Measurements from ENCODE around the gene SMARCA2. TPM values are rescaled to one million over a fixed set of nuclear protein-coding genes. Genes with fewer than 3 reads are reported as not detected.

Gene SMARCA2
- total RNA-seq, 1 donor from 2014 or later, result 98.0 TPM

DNA sequence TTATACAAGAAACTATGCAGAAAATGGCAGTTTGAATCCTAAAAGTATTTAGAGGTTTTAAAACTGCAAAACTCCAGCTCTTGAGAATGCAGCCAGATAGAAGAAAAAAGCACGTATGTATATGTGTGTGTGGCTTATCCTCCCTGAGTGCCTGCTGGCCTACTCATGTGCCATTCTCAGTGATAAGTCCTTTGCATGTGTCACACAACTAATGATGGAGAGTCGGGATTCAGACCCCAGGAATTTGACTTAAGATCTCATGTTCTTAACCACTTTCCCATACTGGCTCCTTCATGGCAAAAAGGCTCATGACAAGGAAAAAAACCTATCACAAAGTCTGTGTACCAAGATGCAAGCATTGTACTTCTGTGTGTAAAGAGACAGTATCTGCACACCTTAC, 26.6 kb downstream of the SMARCA2 start:
- H3K36me3 ChIP-seq, result peaks cover 37% of the 10 kb centered on the region
- DNase-seq, result no peak
- H3K27me3 ChIP-seq (ENCODE audit: low read depth), result no peaks in the 10 kb centered on the region
- no peak overlapping the region for H3K4me3 ChIP-seq
- TF ChIP-seq, protein P1, sequence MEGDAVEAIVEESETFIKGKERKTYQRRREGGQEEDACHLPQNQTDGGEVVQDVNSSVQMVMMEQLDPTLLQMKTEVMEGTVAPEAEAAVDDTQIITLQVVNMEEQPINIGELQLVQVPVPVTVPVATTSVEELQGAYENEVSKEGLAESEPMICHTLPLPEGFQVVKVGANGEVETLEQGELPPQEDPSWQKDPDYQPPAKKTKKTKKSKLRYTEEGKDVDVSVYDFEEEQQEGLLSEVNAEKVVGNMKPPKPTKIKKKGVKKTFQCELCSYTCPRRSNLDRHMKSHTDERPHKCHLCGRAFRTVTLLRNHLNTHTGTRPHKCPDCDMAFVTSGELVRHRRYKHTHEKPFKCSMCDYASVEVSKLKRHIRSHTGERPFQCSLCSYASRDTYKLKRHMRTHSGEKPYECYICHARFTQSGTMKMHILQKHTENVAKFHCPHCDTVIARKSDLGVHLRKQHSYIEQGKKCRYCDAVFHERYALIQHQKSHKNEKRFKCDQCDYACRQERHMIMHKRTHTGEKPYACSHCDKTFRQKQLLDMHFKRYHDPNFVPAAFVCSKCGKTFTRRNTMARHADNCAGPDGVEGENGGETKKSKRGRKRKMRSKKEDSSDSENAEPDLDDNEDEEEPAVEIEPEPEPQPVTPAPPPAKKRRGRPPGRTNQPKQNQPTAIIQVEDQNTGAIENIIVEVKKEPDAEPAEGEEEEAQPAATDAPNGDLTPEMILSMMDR (IDR thresholded peaks at IDR 0.05; ENCODE audit: borderline replicate concordance), result no peak
- no peaks in the 10 kb centered on the region for H3K9me3 ChIP-seq (replicated peaks)
- H3K4me1 ChIP-seq, result peaks cover 60% of the 10 kb centered on the region
- no peak overlapping the region for H3K27ac ChIP-seq (replicated peaks)
- intact Hi-C loops (cut with micrococcal nuclease), result no loop called here

DNA sequence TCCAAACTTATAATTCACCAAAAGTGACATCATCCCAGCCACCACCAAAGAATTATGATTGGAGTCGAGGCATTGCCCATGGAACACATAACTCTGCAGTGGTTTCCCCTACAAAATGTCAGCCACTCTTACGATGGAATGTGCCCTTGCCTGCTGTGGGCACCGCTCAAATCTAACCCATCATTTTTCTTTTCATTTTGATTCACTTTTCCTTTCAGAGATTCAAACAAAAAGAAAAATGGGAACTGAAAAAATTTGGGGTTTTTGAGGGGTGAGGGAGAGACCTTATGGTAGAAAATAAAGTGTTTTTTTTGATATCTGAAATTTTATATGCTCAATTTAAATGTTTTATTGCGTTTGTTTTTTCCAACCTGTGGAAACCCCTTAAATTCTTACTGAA, 28.1 kb downstream of the SMARCA2 start:
- DNase-seq, result no peak
- Histone ChIP-seq H3K9me3 (replicated peaks) (no peaks in the 10 kb centered on the region), H3K27ac (replicated peaks) (no peak overlapping the region), H3K36me3 (peaks cover 48% of the 10 kb centered on the region), H3K4me1 (peaks cover 51% of the 10 kb centered on the region), H3K4me3 (no peak overlapping the region), H3K27me3 (ENCODE audit: low read depth) (no peaks in the 10 kb centered on the region)
- intact Hi-C loops (cut with micrococcal nuclease), result no loop called here
- TF ChIP-seq, protein P1 (IDR thresholded peaks at IDR 0.05; ENCODE audit: borderline replicate concordance), result no peak

DNA sequence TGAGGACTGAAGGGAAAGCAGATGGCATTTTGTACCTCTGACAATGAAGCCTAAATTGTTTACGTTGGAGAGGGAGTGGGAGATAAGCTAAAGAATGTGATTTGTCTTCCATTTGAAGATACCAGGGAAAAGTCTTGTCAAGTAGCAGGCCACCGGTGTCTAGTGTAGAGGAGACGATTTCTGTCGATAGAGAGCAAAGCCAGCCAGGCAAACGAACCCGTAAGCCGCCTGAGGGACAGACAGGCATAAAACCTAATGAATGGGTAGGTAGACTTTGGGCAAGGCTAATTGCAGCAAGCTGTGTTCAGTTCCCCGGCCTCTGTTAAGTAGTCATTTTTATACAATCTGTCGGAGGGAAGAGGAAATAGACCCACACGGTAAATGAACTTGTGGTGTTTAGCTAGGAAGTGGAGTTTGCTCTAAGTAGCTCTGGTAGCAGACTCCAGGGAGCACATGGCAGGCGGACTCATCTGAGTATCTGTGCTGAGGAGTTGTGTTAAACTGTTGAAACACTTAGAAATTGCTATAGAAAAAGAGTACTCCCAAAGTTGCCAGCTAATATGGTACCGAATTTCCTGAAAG, 28.8 kb downstream of the SMARCA2 start:
- intact Hi-C loops (cut with micrococcal nuclease), result no loop called here
- TF ChIP-seq, protein P1 (IDR thresholded peaks at IDR 0.05; ENCODE audit: borderline replicate concordance), result no peak
- Histone ChIP-seq H3K4me3 (no peak overlapping the region), H3K27ac (replicated peaks) (no peak overlapping the region), H3K27me3 (ENCODE audit: low read depth) (no peaks in the 10 kb centered on the region), H3K4me1 (peaks cover 43% of the 10 kb centered on the region), H3K36me3 (peaks cover 48% of the 10 kb centered on the region), H3K9me3 (replicated peaks) (no peaks in the 10 kb centered on the region)
- no peak for DNase-seq

DNA sequence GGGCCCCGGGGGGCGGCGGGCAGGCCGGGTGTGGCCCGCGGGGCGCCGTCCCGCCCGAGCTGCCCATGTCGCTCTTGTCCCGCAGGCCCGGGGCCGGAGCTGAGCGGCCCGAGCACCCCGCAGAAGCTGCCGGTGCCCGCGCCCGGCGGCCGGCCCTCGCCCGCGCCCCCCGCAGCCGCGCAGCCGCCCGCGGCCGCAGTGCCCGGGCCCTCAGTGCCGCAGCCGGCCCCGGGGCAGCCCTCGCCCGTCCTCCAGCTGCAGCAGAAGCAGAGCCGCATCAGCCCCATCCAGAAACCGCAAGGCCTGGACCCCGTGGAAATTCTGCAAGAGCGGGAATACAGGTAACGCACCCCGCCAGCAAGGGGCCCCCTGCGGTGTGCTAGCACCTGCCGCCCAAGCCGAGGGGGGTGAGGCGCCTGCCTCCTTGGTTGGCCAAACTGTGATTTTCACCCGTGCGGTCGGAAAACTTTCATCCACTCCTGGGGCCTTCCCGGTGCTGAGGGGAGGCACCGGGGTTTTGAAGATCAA, 32.1 kb downstream of the SMARCA2 start:
- H3K36me3 ChIP-seq, result peaks cover 24% of the 10 kb centered on the region
- H3K4me1 ChIP-seq, result peaks cover 26% of the 10 kb centered on the region
- no peak overlapping the region for H3K4me3 ChIP-seq
- intact Hi-C loops (cut with micrococcal nuclease), result no loop called here
- H3K27me3 ChIP-seq (ENCODE audit: low read depth), result no peaks in the 10 kb centered on the region
- no peak overlapping the region for H3K27ac ChIP-seq (replicated peaks)
- H3K9me3 ChIP-seq (replicated peaks), result no peaks in the 10 kb centered on the region
- DNase-seq, result no peak
- TF ChIP-seq, protein P1 (IDR thresholded peaks at IDR 0.05; ENCODE audit: borderline replicate concordance), result no peak

DNA sequence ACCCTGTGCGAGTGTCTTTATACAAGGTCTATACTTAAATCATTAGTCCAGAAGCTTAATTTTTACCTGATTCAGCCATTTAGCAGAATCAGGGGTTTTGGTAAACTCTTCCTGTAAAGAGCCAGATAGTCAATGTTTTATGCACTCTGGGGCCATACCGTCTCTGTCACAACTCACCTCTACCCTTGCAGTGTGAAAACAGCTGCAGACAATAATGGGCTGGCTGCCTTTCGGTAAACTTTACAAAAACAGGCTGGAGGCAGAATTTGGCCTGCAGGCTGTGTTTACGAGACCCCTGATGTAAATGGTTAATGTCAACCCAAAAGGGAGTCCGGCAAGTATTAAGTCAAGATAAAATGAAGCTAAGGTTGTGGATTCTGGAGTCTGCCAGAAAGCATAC, 32.8 kb downstream of the SMARCA2 start:
- no peak overlapping the region for H3K4me3 ChIP-seq
- peaks cover 21% of the 10 kb centered on the region for H3K4me1 ChIP-seq
- H3K27me3 ChIP-seq (ENCODE audit: low read depth), result no peaks in the 10 kb centered on the region
- no peaks in the 10 kb centered on the region for H3K9me3 ChIP-seq (replicated peaks)
- intact Hi-C loops (cut with micrococcal nuclease), result no loop called here
- DNase-seq, result no peak
- H3K27ac ChIP-seq (replicated peaks), result no peak overlapping the region
- TF ChIP-seq, protein P1 (IDR thresholded peaks at IDR 0.05; ENCODE audit: borderline replicate concordance), result no peak
- H3K36me3 ChIP-seq, result peaks cover 23% of the 10 kb centered on the region

Measured in left ventricle myocardium inferior (tissue), 1 donor.